ENCODE measurements around the gene ERGIC2. TPM values are rescaled to one million over a fixed set of nuclear protein-coding genes. Genes with fewer than 3 reads are reported as not detected.
A peak's percentile ranks its signal among the peaks of the same experiment; 100 is the strongest.
"Not testable (repeated sequence)": the region's sequence is repeated elsewhere in the genome, so short reads cannot be mapped to it uniquely, and the experiment has no call there.

Gene ERGIC2
- total RNA-seq, 1 donor from 2014 or later, result 91.5 TPM

DNA sequence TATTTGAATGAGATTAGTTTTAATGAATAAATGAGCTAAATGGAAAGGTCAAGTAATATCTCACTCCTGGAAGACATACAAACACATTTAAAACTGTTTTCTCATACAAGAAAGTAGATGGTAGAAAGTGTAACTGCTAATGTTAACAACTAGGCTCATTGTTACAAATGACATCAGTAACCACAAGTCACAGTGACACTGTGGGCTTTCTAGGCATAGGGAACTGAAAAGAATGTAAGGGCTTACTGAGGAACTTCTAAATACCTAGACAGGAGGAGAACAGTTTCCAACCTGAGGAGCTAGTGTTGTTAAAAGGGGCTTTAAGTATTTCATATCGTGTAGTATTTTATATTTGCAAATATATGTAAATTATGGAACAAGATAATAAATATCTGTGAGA is 17.5 kb upstream of the ERGIC2 start:
- peaks cover 26% of the 10 kb centered on the region for H3K27me3 Mint-ChIP-seq (ENCODE audit: low read depth)
- H3K27ac Mint-ChIP-seq, result no peak overlapping the region
- no peak for DNase-seq (ENCODE audit: low spot score)
- H3K9me3 Mint-ChIP-seq, result no peaks in the 10 kb centered on the region
- no peak overlapping the region for H3K4me3 Mint-ChIP-seq (ENCODE audit: low read depth)
- H3K36me3 Mint-ChIP-seq (ENCODE audit: low read depth), result no peaks in the 10 kb centered on the region
- intact Hi-C loops (cut with micrococcal nuclease), result no loop called here
- H3K4me1 Mint-ChIP-seq (ENCODE audit: low read depth), result peaks cover 2% of the 10 kb centered on the region

- Mint-ChIP-seq H3K9me3 (no peaks in the 10 kb centered on the region), H3K36me3 (ENCODE audit: low read depth) (no peaks in the 10 kb centered on the region), H3K27me3 (ENCODE audit: low read depth) (peaks cover 18% of the 10 kb centered on the region), H3K4me3 (ENCODE audit: low read depth) (no peak overlapping the region), H3K4me1 (ENCODE audit: low read depth) (peaks cover 2% of the 10 kb centered on the region), H3K27ac (no peak overlapping the region)
- intact Hi-C loops (cut with micrococcal nuclease), result no loop called here
- DNase-seq (ENCODE audit: low spot score), result no peak
Observed at GRCh38 chr12:29396774-29397173, 15.8 kb upstream of the ERGIC2 start.

DNA sequence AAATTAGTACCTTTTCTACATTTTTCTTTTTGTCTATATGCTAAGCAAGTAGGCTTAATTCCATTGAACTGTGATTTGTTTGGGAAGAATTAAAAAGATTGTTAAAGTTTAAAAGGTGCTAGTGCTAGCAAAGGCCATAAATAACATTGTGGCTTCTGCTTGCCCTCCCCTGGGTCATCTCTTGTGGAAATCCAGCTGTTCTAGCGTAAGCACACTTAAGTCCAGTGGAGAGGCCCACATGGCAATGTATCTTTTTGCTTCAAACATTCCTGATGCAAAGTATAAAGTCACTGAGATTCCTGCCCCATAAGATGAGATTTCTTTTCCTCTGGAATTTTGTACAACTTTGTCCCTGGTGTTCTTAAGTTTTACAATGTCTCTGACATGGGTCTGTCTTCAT is 14.4 kb upstream of the ERGIC2 start:
- no peak overlapping the region for H3K27ac Mint-ChIP-seq
- H3K4me3 Mint-ChIP-seq (ENCODE audit: low read depth), result no peak overlapping the region
- intact Hi-C loops (cut with micrococcal nuclease), result no loop called here
- DNase-seq (ENCODE audit: low spot score), result no peak
- H3K27me3 Mint-ChIP-seq (ENCODE audit: low read depth), result peaks cover 13% of the 10 kb centered on the region
- H3K4me1 Mint-ChIP-seq (ENCODE audit: low read depth), result peaks cover 12% of the 10 kb centered on the region
- peaks cover 6% of the 10 kb centered on the region for H3K36me3 Mint-ChIP-seq (ENCODE audit: low read depth)
- peaks cover 3% of the 10 kb centered on the region for H3K9me3 Mint-ChIP-seq

GRCh38 chr12:29390419-29390818 is 9.4 kb upstream of the ERGIC2 start:
- intact Hi-C loops (cut with micrococcal nuclease), result loop anchor here (1.0 kb wide), 1 partner anchor 9 kb away; the partner anchor contains the start of gene ERGIC2
- H3K4me3 Mint-ChIP-seq (ENCODE audit: low read depth); H3K27me3 Mint-ChIP-seq (ENCODE audit: low read depth); H3K9me3 Mint-ChIP-seq; H3K36me3 Mint-ChIP-seq (ENCODE audit: low read depth): not testable (repeated sequence)
- peak; percentile 14 for DNase-seq (ENCODE audit: low spot score)
- peak overlapping the region; percentile 73 for H3K27ac Mint-ChIP-seq
- H3K4me1 Mint-ChIP-seq (ENCODE audit: low read depth), result peaks cover 15% of the 10 kb centered on the region

- H3K36me3 Mint-ChIP-seq (ENCODE audit: low read depth), result peaks cover 6% of the 10 kb centered on the region
- intact Hi-C loops (cut with micrococcal nuclease), result no loop called here
- peaks cover 3% of the 10 kb centered on the region for H3K9me3 Mint-ChIP-seq
Observed at GRCh38 chr12:29389295-29389919, 8.4 kb upstream of the ERGIC2 start.

DNA sequence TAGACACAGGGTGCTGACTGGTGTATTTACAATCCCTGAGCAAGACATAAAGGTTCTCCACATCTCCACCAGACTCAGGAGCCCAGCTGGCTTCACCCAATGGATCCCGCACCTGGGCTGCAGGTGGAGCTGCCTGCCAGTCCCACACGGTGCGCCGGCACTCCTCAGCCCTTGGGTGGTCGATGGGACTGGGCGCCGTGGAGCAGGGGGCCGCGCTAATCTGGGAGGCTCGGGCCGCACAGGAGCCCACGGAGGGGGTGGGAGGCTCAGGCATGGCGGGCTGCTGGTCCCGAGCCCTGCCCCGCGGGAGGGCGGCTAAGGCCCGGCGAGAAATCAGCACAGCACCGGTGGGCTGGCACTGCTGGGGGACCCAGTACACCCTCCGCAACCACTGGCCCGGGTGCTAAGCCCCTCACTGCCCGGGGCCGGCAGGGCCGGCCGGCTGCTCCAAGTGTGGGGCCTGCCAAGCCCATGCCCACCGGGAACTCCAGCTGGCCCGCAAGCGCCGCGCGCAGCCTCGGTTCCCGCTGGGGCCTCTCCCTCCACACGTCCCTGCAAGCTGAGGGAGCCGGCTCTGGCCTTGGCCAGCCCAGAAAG is 5.2 kb upstream of the ERGIC2 start:
- peaks cover 20% of the 10 kb centered on the region for H3K4me1 Mint-ChIP-seq (ENCODE audit: low read depth)
- H3K27me3 Mint-ChIP-seq (ENCODE audit: low read depth); DNase-seq (ENCODE audit: low spot score); H3K9me3 Mint-ChIP-seq; H3K4me3 Mint-ChIP-seq (ENCODE audit: low read depth); intact Hi-C loops (cut with micrococcal nuclease); H3K36me3 Mint-ChIP-seq (ENCODE audit: low read depth); H3K27ac Mint-ChIP-seq: not testable (repeated sequence)

More at GRCh38 chr12:29389295-29389919, 8.4 kb upstream of the ERGIC2 start:
- no peak overlapping the region for H3K4me3 Mint-ChIP-seq (ENCODE audit: low read depth)
- no peak overlapping the region for H3K27ac Mint-ChIP-seq
- no peak for DNase-seq (ENCODE audit: low spot score)
- H3K4me1 Mint-ChIP-seq (ENCODE audit: low read depth), result peaks cover 15% of the 10 kb centered on the region
- no peaks in the 10 kb centered on the region for H3K27me3 Mint-ChIP-seq (ENCODE audit: low read depth)

DNA sequence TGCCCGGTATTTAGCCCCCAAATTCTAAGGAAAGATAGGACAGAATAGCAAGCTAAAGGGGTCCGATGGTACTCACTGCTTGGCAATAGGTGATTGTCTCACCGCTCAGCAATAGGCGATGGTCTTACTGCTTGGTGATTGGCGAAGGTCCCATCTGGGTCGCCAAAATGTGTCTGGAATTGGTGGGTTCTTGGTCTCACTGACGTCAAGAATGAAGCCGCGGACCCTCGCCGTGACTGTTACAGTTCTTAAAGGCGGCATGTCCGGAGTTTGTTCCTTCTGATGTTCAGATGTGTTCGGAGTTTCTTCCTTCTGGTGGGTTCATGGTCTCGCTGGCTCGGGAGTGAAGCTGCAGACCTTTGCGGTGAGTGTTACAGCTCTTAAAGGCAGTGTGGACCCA is 4.2 kb upstream of the ERGIC2 start:
- DNase-seq (ENCODE audit: low spot score); H3K9me3 Mint-ChIP-seq; H3K27me3 Mint-ChIP-seq (ENCODE audit: low read depth); H3K27ac Mint-ChIP-seq; H3K4me3 Mint-ChIP-seq (ENCODE audit: low read depth); H3K36me3 Mint-ChIP-seq (ENCODE audit: low read depth); intact Hi-C loops (cut with micrococcal nuclease): not testable (repeated sequence)
- peaks cover 12% of the 10 kb centered on the region for H3K4me1 Mint-ChIP-seq (ENCODE audit: low read depth)

DNA sequence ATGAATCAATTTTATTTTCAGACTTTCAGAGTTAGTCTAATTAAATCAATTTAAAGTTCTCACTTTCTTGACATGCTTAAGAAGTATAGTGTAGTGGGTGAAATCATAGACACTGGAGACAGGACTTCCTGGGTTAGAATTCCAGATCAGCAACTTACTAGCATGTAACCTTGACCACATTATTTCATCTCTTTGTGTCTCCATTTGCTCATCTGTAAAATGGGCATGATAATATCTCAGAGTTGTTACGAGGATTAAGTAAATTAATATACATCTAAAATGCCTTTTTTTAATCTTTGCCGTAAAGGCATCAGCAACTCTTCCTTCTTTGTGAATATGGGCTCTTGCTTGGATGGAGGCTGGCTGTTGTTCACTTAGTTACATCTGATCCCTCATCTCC is 1.3 kb upstream of the ERGIC2 start:
- Mint-ChIP-seq H3K9me3 (no peaks in the 10 kb centered on the region), H3K27ac (no peak overlapping the region)

GRCh38 chr12:29376118-29376517 is 4.9 kb downstream of the ERGIC2 start:
- H3K9me3 Mint-ChIP-seq, result no peaks in the 10 kb centered on the region
- H3K36me3 Mint-ChIP-seq (ENCODE audit: low read depth), result peaks cover 24% of the 10 kb centered on the region
- H3K27ac Mint-ChIP-seq, result no peak overlapping the region
- H3K27me3 Mint-ChIP-seq (ENCODE audit: low read depth), result no peaks in the 10 kb centered on the region
- no peak for DNase-seq (ENCODE audit: low spot score)
- intact Hi-C loops (cut with micrococcal nuclease), result no loop called here
- no peak overlapping the region for H3K4me3 Mint-ChIP-seq (ENCODE audit: low read depth)
- H3K4me1 Mint-ChIP-seq (ENCODE audit: low read depth), result peaks cover 26% of the 10 kb centered on the region

More for the DNA sequence above, 1.3 kb upstream of the ERGIC2 start:
- peaks cover 8% of the 10 kb centered on the region for H3K36me3 Mint-ChIP-seq (ENCODE audit: low read depth)
- intact Hi-C loops (cut with micrococcal nuclease), result loop anchor here (5.0 kb wide), 1 partner anchor 1315 kb away; the partner anchor contains the start of gene IPO8
- DNase-seq (ENCODE audit: low spot score), result no peak
- peaks cover 25% of the 10 kb centered on the region for H3K4me1 Mint-ChIP-seq (ENCODE audit: low read depth)
- H3K27me3 Mint-ChIP-seq (ENCODE audit: low read depth), result peaks cover 2% of the 10 kb centered on the region
- H3K4me3 Mint-ChIP-seq (ENCODE audit: low read depth), result peak overlapping the region; percentile 91

- H3K9me3 Mint-ChIP-seq, result no peaks in the 10 kb centered on the region
- peaks cover 27% of the 10 kb centered on the region for H3K36me3 Mint-ChIP-seq (ENCODE audit: low read depth)
- H3K4me3 Mint-ChIP-seq (ENCODE audit: low read depth), result no peak overlapping the region
- no peak for DNase-seq (ENCODE audit: low spot score)
- no peak overlapping the region for H3K27ac Mint-ChIP-seq
- no peaks in the 10 kb centered on the region for H3K27me3 Mint-ChIP-seq (ENCODE audit: low read depth)
- intact Hi-C loops (cut with micrococcal nuclease), result no loop called here
- H3K4me1 Mint-ChIP-seq (ENCODE audit: low read depth), result peaks cover 22% of the 10 kb centered on the region
Observed at GRCh38 chr12:29374913-29375312, 6.1 kb downstream of the ERGIC2 start.

DNA sequence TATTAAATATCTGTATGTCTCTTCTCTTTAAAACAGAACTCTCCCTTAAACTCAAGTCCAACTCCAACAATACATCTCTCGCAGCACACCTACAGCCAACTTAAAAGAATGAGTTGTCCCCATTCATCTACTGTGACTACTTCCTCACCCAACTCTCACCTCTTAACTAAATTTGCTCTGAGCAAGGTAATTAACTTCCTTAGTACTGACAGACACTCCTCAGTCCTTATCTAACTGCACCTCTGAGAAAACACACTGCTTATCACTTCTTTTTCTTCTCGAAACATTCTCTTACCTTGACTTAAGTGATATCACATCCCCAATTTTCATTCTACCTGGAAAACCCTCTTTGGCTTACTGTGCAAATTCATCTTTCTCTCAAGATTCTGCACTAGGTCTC is 7.0 kb downstream of the ERGIC2 start:
- peaks cover 30% of the 10 kb centered on the region for H3K36me3 Mint-ChIP-seq (ENCODE audit: low read depth)
- no peak overlapping the region for H3K4me3 Mint-ChIP-seq (ENCODE audit: low read depth)
- intact Hi-C loops (cut with micrococcal nuclease), result no loop called here
- no peaks in the 10 kb centered on the region for H3K9me3 Mint-ChIP-seq
- no peak for DNase-seq (ENCODE audit: low spot score)
- no peaks in the 10 kb centered on the region for H3K27me3 Mint-ChIP-seq (ENCODE audit: low read depth)
- H3K27ac Mint-ChIP-seq, result no peak overlapping the region
- H3K4me1 Mint-ChIP-seq (ENCODE audit: low read depth), result peaks cover 14% of the 10 kb centered on the region

DNA sequence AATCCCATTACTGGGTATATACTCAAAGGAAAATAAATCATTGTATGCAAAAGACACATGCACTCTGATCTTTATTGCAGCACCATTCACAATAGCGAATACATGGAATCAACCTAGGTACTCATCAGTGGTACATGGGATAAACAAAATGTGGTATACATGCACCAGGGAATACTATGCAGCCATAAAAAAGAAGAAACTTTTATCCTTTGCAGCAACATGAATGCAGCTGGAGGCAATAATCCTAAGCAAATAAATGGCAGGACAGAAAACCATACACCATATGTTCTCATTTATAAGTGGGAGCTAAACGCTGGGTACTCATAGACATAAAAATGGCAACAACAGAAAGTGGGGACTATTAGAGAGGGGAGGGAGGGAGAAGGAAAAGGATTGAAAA is 15.9 kb downstream of the ERGIC2 start:
- intact Hi-C loops (cut with micrococcal nuclease), result no loop called here

GRCh38 chr12:29354954-29355353 is 26.0 kb downstream of the ERGIC2 start:
- H3K4me3 Mint-ChIP-seq (ENCODE audit: low read depth), result no peak overlapping the region
- intact Hi-C loops (cut with micrococcal nuclease), result no loop called here

More for the DNA sequence above, 15.9 kb downstream of the ERGIC2 start:
- H3K36me3 Mint-ChIP-seq (ENCODE audit: low read depth), result peaks cover 38% of the 10 kb centered on the region
- H3K27ac Mint-ChIP-seq, result no peak overlapping the region
- H3K4me1 Mint-ChIP-seq (ENCODE audit: low read depth), result no peaks in the 10 kb centered on the region
- H3K4me3 Mint-ChIP-seq (ENCODE audit: low read depth), result no peak overlapping the region
- H3K9me3 Mint-ChIP-seq, result no peaks in the 10 kb centered on the region
- H3K27me3 Mint-ChIP-seq (ENCODE audit: low read depth), result no peaks in the 10 kb centered on the region
- DNase-seq (ENCODE audit: low spot score), result no peak

More at GRCh38 chr12:29354954-29355353, 26.0 kb downstream of the ERGIC2 start:
- H3K27ac Mint-ChIP-seq, result no peak overlapping the region
- no peaks in the 10 kb centered on the region for H3K4me1 Mint-ChIP-seq (ENCODE audit: low read depth)
- H3K36me3 Mint-ChIP-seq (ENCODE audit: low read depth), result peaks cover 43% of the 10 kb centered on the region
- H3K27me3 Mint-ChIP-seq (ENCODE audit: low read depth), result no peaks in the 10 kb centered on the region
- no peaks in the 10 kb centered on the region for H3K9me3 Mint-ChIP-seq
- DNase-seq (ENCODE audit: low spot score), result no peak

Measured in activated T-helper 2 cell treated with anti-CD3 and anti-CD28 coated beads, Interferon-gamma antibody, Interleukin-2, Interleukin-4, amounts not matched to agents 10 μg/mL and 5 μg/mL and 100 μg/mL, durations not matched to agents 14 hours and 24 hours and 36 hours (primary cell).